NCI-H128 (cell line): ENCODE measurements around the gene RAB40C.

Experiments used
- DNase-seq: peaks from one replicate; lab custom pipeline; 2025; ENCODE audit not compliant: unreplicated experiment; lab: John Stamatoyannopoulos, UW

RAB40C gene

DNA sequence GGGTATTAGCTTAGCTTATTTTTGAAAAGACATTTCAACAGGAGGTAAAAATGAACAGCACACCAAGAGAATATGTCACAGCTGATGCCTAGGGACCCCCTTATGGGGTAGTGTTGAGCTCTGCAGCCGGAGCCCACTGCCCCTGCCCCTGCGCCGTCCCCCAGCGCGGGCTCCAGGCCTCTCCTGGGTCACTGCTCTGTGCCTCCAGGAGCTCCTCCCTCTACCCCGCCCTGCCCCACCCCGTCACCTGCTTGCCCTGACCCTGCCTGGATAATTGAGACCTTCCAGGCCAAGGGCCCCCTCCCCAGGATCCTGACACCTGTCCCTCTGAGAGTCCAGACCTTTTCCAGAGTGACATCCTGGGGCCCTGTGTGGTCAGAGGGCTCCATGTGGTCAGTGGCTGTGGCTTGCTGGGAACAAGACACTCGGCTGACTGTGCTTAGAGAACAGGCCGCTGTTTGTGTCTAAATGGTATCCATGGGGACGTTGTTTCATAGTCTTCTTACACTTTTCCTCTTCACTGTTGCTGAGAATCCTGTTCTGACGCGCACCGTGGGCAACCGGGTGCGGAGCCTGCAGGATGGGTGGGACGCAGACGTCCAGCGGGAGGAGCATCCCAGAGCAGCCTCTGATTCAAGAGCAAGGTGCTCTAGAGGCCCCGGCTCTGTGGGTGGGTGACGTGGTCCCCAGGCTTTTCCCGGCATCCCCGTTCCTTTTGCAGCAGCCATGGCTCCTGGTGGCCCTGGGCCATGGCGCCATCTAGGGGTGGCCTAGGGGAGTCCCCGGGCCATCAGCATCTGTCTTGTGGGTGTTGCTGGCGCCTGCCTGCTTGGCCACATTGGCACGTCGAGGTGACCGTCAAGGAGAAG is 20.9 kb downstream of the RAB40C start:
- DNase-seq, result peak; percentile 7

DNA sequence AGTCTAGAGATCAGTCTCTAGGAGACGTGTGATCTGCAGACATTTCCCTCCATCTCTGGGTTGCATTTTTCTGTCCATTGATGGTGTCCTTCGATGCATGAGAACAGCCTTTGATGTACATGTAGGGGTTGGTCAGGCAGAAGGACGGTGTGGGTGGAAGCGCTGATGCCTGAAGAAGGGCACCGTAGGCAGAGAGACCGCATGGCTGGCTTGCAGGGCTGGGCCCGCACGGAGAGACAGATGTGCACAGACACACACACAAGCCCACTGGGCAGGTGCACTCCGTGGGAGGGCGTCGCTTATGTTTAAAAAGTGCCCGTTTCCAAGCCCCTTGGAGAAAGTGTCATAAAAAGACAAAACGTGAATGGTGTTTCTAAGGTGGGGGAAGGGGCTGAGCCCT is 25.3 kb downstream of the RAB40C start:
- DNase-seq, result no peak

DNA sequence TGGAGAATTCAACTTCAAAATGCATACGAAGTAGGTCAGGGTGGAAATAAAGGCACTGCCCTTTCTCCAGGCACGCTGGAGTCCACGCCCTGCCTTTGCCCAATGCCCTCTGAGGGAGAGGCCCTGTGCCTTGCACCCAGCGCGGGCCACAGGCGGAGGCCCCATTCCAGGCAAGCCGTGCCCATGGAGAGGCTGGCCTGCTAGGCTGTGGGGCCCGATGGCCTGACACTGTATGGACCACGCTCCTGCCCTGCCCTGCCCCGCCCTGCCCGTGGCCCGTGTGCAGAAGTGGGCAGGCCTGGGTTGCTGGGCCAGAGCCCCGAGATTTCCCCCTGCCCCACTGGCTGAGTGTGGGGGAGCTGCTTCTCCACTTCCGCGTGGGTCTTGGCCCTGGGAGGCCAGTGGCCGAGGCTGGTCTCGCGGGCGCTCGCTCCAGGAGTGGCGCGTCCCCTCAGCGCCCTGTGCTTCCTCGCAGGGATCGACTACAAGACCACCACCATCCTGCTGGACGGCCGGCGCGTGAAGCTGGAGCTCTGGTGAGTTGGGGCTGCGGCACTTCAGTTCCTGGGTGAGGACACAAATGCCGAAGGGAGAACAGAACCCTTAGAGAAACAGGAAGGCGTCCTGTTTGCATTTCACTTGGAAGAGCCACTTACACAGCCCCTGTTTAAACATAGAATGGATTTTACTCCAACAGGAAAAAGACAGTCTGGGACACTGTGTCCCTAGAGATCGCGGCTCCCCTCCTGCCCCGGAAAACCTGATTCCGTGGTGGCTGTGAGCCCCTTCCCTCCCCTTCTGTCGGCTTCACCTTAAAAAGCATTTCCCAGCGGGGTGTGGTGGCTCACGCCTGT is 27.1 kb downstream of the RAB40C start:
- DNase-seq, result no peak

DNA sequence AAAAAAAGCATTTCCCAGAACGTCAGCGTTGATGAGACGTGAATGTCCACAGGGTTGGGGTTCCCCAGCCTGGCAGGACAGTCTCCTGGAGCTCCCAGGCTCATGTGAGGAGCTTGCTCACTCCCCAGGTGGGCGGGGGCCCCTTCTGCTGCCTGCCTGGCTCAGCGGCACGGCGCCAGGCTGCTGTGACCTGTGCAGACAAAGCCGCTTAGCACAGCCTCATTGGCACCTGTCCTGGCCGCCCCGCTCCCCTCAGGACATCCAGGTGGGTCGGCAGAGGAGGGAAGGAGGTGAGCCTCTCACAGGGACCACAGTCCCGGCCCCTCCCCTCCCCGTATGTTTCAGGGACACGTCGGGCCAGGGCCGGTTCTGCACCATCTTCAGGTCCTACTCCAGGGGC is 28.0 kb downstream of the RAB40C start:
- DNase-seq, result no peak

DNA sequence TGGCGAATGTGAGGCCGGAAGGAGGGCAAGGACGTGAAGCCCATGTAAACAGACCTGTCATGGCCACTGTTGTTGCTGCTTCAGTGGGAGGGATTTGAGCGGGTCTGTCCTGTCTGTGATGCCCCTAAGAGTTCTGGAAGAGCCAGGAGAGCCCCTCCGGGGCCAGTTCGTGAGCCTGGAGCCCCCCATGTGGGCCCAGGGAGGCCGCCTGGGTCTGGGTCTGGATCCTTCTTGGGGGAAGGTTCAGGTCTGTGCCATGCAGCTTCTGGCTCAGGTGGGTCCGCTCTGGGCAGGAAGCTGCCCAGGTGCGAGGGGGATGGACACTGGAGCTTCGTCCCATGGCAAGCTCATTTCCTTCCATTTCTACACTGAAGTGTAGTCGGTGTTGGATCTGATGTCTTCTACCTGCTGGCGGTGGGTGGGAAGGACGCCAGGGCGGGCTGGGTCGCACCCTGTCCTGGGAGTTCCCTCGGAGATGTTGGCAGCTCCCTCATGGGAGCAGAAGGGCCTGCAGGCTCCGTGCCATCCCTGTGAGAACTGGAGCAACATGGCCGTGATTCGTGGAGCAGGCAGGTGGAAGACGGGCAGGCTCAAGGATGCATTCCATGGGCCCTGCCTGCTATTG is 29.7 kb downstream of the RAB40C start:
- DNase-seq, result no peak

DNA sequence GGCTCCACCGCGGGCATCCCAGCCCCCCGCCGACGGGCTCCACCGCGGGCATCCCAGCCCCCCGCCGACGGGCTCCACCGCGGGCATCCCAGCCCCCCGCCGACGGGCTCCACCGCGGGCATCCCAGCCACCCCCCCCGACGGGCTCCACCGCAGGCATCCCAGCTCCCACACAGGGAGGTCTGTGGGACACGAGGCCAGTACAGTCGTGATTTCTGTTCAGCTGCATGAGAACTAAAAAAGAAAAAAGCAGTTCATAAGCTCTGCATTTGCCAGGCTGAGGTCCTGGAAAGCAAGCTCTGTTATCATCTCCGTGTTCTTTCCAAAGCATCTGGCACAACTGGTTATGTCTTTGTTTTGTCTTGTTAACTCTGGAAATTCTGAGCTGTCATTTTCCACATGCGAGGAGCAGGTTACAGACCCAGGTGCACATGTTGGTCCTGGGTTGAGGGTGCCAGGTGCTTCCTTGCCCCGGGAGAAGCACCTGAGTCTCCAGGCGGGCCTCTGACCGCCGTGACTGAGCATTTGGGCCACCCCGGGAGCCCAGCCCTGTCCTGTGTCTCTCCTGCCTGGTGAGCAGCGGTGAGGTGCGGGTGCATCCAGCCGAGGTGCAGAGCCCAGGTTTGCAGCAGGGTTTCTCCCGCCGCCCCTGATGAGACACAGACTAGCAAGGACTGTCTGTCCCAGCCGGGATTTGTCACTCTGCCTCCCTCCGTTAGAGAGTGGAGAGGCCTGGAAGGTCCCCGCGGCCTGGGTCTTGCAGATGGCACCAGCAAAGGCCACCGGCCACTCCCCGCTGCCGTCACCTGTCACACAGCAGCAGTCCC is 31.0 kb downstream of the RAB40C start:
- DNase-seq, result no peak

DNA sequence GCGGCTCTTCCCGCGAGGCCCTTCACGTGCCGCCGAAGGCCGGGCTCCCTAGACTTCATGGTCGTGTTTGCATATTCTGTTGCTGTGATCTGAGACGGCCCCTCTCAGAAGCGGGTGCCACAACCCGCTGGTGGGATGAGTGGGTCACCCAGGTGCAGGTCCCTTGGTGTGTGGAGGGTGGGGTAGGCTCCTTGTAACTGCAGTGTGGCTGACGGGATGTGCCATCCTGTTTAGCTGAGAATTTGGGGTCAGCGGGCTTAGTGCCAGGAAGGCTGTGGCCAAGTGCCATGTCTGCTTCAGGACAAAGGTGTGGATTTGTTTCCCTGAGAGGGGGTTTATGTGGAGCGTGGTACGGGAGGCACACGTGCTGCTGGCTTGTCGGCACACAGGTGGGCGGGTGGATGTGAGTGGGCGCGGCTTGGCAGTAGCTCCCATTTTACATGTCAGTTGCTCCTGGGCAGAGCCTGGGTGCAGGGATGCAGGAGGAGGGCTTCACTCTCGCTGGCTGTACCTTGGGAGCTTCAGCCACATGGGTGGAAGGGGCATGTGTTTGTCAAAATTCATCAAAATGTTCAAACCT is 31.8 kb downstream of the RAB40C start:
- no peak for DNase-seq

DNA sequence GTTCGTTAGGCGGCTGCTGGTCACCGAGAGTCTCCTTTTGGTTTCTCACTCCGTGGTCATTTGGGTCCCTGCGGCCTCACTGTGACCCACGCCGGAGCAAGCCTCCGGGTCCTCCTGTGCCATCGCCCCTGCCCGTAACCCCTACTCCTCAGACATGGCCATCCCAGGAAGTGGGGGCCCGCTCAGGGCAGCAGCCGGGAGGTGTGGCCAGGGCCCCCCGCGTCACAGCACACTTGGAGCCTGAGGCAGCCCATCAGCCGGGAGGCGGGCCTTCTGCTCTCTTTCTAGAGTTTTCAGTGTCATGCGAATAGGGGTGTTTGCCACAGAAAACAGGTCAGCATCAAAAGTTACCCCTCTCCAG is 33.0 kb downstream of the RAB40C start:
- DNase-seq, result no peak

DNA sequence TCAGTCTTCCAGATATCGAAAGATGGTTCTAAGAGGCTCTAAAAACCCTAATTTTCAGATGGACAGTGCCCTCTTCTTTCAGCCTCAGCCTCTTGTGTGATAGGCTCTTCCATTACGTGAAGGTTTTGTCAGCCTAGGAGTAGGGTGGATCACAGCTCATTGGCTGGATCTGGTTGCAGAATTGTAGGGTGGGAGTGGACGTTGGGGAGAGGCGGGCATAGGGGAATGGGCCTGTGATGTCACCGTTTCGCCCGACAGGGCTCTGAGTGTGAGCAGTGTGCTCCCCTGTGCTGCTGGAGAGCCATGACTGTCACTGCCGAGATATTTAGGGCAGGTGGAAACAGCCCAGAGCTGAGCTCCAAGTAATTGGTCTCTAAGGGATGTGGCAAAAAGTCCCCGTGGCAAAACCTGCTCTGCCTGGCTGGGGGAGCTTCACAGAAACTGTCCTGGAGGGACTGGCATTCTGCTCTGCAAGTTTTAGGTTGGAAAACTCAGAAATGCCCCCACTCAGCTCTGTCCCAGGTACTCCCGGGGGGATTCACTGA is 34.7 kb downstream of the RAB40C start:
- DNase-seq, result no peak

DNA sequence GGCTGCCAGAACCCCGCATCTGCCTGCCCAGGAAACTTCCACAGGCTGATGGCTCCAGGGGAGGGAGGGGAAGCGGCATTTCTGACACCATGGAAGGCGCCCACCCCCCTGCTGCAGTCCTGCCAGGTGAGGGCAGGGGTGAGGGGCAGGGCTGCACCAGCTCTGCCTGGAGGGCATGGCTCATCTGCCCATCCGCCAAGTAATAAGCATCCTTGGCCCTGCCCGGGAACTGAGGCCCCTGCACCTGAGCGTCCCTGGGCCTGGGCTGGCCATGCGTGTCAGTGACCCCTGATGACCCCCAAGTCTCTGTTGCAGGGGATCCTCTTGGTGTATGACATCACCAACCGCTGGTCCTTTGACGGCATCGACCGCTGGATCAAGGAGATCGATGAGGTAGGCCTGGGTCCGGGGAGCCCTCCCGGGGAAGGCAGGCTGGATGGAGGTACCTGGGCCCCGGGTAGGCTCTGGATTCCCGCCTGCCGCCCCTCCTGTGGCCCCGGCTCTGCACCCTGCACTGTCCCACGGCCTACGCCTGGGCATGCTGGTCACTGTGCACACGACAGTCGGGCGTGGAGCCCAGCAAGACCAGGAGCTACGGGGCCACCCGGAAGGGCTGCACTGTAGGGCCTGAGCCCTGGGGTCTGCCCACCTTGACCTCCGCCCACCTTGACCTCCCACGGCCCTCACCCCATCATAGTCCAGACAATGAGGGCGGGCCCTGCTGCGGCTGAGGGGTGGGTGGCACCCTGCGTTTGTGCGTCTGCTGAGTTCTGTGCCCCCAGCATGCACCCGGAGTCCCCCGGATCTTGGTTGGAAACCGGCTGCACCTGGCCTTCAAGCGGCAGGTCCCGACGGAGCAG is 35.5 kb downstream of the RAB40C start:
- DNase-seq, result no peak

DNA sequence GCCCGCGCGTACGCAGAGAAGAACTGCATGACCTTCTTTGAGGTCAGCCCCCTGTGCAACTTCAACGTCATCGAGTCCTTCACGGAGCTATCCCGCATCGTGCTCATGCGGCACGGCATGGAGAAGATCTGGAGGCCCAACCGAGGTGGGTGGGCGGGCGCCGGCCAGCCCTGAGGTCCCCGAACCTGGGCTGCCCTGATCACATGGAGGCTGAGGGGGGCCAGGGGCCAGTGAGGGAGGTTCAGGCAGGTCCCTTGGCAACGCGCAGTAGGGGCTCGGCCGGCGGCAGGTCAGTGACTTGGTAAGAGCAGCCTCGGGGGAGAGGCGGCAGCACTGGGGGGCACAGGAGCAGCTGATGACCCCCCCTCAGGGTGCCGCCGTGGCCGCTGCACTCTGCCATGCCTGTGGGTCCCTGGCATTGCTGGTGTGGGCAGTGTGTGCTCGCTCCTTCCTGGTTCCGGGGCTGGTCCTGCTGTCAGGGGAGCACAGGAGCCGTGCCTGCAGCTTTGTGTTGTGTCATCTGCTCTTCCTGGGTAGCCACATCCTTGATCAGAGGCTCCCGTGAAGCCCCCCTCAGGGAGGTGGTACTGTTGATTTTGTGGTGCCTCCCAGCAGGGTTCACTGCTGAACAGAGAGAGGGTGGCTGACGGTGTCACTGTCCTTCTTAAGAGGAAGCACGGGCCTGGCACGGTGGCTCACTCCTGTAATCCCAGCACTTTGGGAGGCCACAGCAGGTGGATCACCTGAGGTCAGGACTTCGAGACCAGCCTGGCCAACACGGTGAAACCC is 36.3 kb downstream of the RAB40C start:
- DNase-seq, result no peak

DNA sequence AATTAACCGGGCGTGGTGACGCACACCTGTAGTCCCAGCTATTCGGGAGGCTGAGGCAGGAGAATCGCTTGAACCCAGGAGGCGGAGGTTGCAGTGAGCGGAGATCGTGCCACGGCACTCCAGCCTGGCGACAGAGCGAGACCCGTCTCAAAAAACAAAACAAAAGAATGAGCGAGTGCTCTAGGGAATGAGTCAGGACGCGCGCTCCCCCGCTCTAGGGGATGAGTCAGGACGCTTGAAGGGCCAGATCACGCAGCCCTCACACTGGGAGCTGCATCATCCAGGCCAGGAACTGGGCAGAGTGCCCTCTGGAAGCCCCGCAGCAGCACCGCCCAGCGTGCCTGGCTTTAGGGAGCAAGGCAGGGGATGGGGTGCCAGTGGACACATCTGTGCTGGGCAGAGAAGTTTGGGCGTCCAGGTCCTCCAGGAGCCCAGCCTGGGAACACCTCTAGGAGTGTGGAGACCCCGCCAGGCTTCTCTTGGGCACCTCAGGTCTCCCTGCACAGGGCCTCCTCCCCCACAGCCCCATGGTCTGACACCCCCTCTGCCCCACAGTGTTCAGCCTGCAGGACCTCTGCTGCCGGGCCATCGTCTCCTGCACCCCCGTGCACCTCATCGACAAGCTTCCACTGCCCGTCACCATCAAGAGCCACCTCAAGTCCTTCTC is 37.1 kb downstream of the RAB40C start:
- no peak for DNase-seq

DNA sequence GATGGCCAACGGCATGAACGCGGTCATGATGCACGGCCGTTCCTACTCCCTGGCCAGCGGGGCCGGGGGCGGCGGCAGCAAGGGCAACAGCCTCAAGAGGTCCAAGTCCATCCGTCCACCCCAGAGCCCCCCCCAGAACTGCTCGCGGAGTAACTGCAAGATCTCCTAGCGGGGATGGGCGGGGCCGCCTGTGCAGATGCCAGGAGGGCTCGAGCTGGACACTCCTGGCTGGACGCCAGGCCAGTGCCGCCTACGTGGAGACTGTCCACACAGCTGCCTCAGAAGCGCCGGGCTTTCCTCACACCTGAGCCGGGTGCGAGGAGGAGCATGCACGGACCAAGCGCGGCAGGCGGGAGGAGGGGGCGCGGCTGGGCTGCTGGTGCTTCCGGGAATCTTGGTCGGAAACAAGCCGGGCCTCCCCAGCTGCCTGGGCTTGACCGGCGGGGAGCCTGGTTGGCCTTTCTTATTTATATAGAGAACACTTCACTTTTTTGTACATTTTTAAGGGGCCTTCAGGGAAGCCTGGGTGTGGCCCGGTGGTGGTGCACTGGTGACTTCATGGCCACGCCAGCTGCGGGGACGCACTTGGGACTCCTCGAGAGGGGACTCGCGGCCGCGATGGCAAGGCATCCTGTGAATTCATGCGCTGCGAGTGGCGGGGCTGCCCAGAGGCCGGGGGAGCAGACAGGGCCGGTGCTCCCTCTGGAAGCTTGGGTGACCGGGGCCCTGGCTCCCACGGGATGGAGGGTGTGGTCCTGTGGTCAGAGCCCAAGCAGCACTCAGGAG is 37.8 kb downstream of the RAB40C start:
- no peak for DNase-seq

DNA sequence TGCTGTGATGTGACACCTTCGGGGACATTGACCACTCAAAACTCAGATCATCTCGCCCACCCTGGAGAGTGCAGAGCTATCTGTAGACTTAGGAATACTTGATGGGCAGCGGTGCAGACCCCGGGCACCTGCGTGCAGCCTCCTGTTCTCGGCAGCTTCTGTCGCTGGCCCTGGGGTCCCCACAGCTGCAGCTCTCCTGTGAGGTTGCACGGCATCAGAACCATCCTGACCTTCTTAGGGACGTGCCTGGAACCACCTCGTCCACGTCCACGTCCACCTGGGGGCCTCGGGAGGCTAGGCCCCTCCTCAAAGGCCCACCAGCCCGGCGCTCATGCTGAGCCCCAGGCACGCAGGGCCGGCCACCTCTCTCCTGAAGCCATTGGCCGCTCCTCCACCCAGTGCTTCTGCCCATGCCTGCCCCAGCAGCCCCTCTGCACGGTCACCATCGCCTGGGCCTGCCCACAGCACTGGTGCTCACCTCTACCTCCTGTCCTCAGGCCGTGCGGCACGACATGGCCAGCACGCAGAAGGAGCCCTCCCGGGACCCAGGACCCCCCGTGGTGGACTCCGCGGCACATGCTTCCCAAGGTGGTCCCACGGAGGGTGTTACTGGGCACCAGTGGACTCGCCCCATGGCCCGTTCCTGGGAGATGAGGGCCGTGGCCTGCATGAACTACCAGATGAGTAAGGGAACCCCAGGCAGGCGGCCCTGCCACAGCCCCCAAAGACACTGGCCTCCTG is 38.6 kb downstream of the RAB40C start:
- no peak for DNase-seq

DNA sequence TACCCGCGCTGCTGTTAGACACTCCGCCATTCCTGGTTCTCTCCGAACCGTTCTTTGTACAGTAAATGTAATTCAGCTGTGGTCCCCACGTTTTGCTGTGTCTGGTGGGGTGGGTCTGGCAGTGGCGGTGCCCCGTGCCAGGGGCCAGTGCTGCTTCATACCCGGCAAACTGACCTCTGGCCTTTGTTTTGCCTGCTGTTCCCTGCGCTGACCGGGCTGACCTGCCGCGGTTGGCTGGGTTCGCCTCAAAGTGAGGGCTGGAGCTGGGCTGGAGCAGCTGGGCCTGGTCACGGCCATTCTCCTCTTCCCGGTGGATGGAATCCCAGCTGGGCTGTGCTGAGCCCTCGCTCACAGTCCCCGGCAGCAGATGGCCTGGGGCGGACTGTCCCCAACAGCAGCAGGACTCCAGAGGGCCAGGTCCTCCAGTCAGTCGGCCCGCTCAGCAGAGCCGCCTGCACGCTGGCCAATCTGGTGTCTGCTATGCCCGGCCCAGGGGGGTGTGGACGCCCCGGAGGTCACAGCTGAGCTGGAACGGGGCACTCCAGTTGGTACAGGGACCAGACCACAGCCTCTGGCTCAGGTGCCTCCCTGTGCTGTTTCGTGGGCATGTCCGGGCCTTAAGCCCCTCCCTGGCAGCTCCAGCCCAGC is 39.4 kb downstream of the RAB40C start:
- DNase-seq, result no peak

DNA sequence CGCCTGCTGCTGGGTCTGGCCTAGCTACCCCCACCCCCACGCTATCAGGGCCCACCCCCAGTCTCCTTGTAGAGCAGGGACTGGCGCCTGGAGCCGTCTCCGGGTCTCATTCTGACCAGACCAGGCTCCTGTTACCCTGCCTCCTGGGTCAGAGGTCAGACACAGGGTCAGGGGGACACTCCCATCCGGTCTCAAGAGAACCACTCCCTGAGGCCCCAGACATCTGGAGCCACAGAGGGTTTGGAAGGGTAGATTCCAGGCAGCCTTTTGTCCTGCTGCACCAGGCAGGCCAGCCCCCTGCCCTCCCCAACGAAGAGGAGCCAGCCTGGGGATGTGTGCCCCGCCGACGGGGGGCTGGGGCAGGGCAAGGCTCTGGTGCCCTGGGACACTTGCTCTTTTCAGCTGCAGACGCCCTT is 40.0 kb downstream of the RAB40C start:
- DNase-seq, result no peak
